ENCODE data around the gene EGLN1.

GRCh38 chr1:231363624-231364023, 58.5 kb downstream of the EGLN1 start:
- TF ChIP-seq SIN3A (IDR thresholded peaks at IDR 0.05; ENCODE audit: borderline replicate concordance, insufficient read depth, low read depth, low read length) (no peak), CTCF (IDR thresholded peaks at IDR 0.05) (no peak)
